Hair follicle dermal papilla cell (primary cell): ENCODE results near the gene SLC9C2. TPM values are rescaled to one million over a fixed set of nuclear protein-coding genes. Genes with fewer than 3 reads are reported as not detected.

Experiments used
- total RNA-seq: library from RNA; depleted of rRNA; stranded (reverse); fragments of >200 nt; gene quantifications from 2 replicates; pipeline ENCODE4 v1.2.3, GENCODE V29; 2012

The SLC9C2 gene
- not detected in 2 replicates for total RNA-seq

GRCh38 chr1:173603056-173603591 is at the start of gene SLC9C2:
Gene SLC9C2 (minus strand): TSS chr1:173603072. CDS start chr1:173601776, 1,296 bp downstream.

GRCh38 chr1:173635116-173635515 is 32.2 kb upstream of the SLC9C2 start, which contains the start of gene TEX50:
Gene TEX50 (plus strand): TSS chr1:173635338. CDS start chr1:173635522, 184 bp downstream.

GRCh38 chr1:173477286-173478093 is 125.4 kb downstream of the SLC9C2 start, which contains the start of gene PRDX6:
Gene PRDX6 (plus strand): TSS chr1:173477335. CDS start chr1:173477398, 63 bp downstream.

Other genes starting within 250 kb of the SLC9C2 start
- 108 TPM in 2 replicates for gene PRDX6, start 125.7 kb downstream of the SLC9C2 start, total RNA-seq
- not detected in 2 replicates for gene TEX50, start 32.3 kb upstream of the SLC9C2 start, total RNA-seq
- gene ANKRD45, start 66.8 kb upstream of the SLC9C2 start, total RNA-seq: 0.16 and 0.36 TPM in 2 replicates
- gene KLHL20, start 111.9 kb upstream of the SLC9C2 start, total RNA-seq: 29.3 and 36.8 TPM in 2 replicates
- 16.9 and 20.0 TPM in 2 replicates for gene DARS2, start 221.6 kb upstream of the SLC9C2 start, total RNA-seq
- 7.8 and 8.5 TPM in 2 replicates for gene CENPL, start 221.8 kb upstream of the SLC9C2 start, total RNA-seq